ENCODE results near the gene CDC25C. TPM values are rescaled to one million over a fixed set of nuclear protein-coding genes. Genes with fewer than 3 reads are reported as not detected.

The CDC25C gene
- total RNA-seq, 2 experiments from 2014 or later, result 19.2 to 21.1 TPM

- Histone ChIP-seq H4K20me1 (ENCODE audit: insufficient read depth, low read length) (peaks cover 28% of the 10 kb centered on the region), H3K79me2 (ENCODE audit: insufficient read depth, low read depth, low read length) (peaks cover 31% of the 10 kb centered on the region), H3K4me2 (ENCODE audit: low read length) (no peak overlapping the region), H3K36me3 (ENCODE audit: insufficient read depth, low read length) (peaks cover 67% of the 10 kb centered on the region), H3K27ac (ENCODE audit: low read depth, low read length, poor library complexity, severe bottlenecking) (no peak overlapping the region), H3K4me3 (ENCODE audit: low read depth, low read length, poor library complexity, severe bottlenecking) (no peak overlapping the region), H3K4me1 (ENCODE audit: insufficient read depth, low read length, poor library complexity, severe bottlenecking) (peaks cover 19% of the 10 kb centered on the region), H2AFZ (ENCODE audit: low read length) (no peak overlapping the region), H3K9me2 (ENCODE audit: insufficient read depth, low read length) (no peaks in the 10 kb centered on the region), H3K9me3 (ENCODE audit: low read length) (no peaks in the 10 kb centered on the region)
- ChIA-PET CTCF (ENCODE audit: unreplicated experiment) (interaction anchor here (1.6 to 3.9 kb wide), 3 partner anchors 10 to 19 kb away, joined by 5 to 34 read pairs (median 8); partner anchors contain the start of gene FAM53C), POLR2A (interaction anchor here (0.9 to 8.4 kb wide), 2 partner anchors 12 to 48 kb away, joined by 4 to 102 read pairs; partner anchors contain the start of gene FAM53C)
- intact Hi-C loops (cut with micrococcal nuclease; ENCODE audit: unreplicated experiment), result loop anchor here (5.0 kb wide), 1 partner anchor 191 kb away; the partner anchor contains the start of gene ETF1
- TF ChIP-seq EZH2phosphoT487 (IDR thresholded peaks at IDR 0.05; ENCODE audit: borderline replicate concordance, low read depth, low read length), result no peak
- TF ChIP-seq, protein P1, sequence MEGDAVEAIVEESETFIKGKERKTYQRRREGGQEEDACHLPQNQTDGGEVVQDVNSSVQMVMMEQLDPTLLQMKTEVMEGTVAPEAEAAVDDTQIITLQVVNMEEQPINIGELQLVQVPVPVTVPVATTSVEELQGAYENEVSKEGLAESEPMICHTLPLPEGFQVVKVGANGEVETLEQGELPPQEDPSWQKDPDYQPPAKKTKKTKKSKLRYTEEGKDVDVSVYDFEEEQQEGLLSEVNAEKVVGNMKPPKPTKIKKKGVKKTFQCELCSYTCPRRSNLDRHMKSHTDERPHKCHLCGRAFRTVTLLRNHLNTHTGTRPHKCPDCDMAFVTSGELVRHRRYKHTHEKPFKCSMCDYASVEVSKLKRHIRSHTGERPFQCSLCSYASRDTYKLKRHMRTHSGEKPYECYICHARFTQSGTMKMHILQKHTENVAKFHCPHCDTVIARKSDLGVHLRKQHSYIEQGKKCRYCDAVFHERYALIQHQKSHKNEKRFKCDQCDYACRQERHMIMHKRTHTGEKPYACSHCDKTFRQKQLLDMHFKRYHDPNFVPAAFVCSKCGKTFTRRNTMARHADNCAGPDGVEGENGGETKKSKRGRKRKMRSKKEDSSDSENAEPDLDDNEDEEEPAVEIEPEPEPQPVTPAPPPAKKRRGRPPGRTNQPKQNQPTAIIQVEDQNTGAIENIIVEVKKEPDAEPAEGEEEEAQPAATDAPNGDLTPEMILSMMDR (conservative IDR thresholded peaks at IDR 0.05; ENCODE audit: low read length), result no peak
- no TSS peak for BruUV-seq (replicated peaks)
- DNase-seq (ENCODE audit: low spot score), result no peak
These were observed 19.5 kb upstream of the CDC25C start for GRCh38 chr5:138351056-138351455.

GRCh38 chr5:138350563-138350890 lies 18.9 kb upstream of the CDC25C start:
- no peak for TF ChIP-seq EZH2phosphoT487 (IDR thresholded peaks at IDR 0.05; ENCODE audit: borderline replicate concordance, low read depth, low read length)
- TF ChIP-seq, protein P1 (conservative IDR thresholded peaks at IDR 0.05; ENCODE audit: low read length), result no peak
- no TSS peak for BruUV-seq (replicated peaks)
- Histone ChIP-seq H3K4me2 (ENCODE audit: low read length) (no peak overlapping the region), H3K36me3 (ENCODE audit: insufficient read depth, low read length) (peaks cover 68% of the 10 kb centered on the region), H3K9me3 (ENCODE audit: low read length) (no peaks in the 10 kb centered on the region), H3K9me2 (ENCODE audit: insufficient read depth, low read length) (no peaks in the 10 kb centered on the region), H3K27ac (ENCODE audit: low read depth, low read length, poor library complexity, severe bottlenecking) (no peak overlapping the region), H3K79me2 (ENCODE audit: insufficient read depth, low read depth, low read length) (peaks cover 25% of the 10 kb centered on the region), H4K20me1 (ENCODE audit: insufficient read depth, low read length) (peaks cover 23% of the 10 kb centered on the region), H3K4me1 (ENCODE audit: insufficient read depth, low read length, poor library complexity, severe bottlenecking) (peaks cover 16% of the 10 kb centered on the region), H2AFZ (ENCODE audit: low read length) (no peak overlapping the region), H3K4me3 (ENCODE audit: low read depth, low read length, poor library complexity, severe bottlenecking) (no peak overlapping the region)
- no peak for DNase-seq (ENCODE audit: low spot score)
- intact Hi-C loops (cut with micrococcal nuclease; ENCODE audit: unreplicated experiment), result loop anchor here (5.0 kb wide), 1 partner anchor 192 kb away; the partner anchor contains the start of gene ETF1
- CTCF ChIA-PET (ENCODE audit: unreplicated experiment), result no interaction called here
- POLR2A ChIA-PET, result interaction anchor here (0.9 to 8.4 kb wide), 2 partner anchors 11 to 49 kb away, joined by 4 to 102 read pairs; partner anchors contain the start of gene FAM53C

DNA sequence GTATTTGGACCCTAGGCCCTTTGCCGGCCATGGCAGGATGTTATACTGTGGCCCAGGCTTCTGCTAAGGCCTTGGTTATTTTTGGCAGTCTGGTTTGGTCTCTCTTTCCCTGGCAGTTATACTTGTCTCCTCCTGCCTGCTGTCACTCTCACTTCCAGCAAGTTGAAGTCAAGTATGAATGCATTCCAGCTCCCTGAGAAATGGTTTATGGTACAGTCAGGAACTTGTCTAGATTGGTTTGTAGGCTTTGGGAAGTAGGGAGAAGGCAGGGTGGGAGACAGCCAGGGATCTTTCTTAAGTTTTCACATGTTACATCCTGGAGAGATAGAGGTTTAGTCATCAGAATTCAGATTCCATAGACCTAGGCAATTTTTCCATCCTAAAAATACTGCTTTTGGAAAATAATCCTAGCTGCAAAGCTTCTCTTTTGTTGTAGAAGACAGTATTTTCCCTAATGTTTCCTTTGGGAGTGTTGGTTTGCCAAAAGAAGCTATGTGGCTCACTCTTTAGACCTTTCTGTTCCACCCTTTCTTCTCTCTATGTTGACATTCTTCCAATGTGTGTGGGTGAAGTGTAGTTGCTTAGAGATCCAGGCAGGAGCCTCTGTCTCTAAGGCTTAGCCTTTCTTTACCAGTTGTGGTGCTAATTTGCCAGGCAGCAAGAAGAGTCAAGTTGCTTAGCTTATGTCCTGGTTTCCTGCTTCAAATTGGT lies 18.4 kb upstream of the CDC25C start:
- H3K9me2 ChIP-seq (ENCODE audit: insufficient read depth, low read length), result no peaks in the 10 kb centered on the region
- ChIA-PET CTCF (ENCODE audit: unreplicated experiment) (no interaction called here), POLR2A (interaction anchor here (8.4 kb wide), 1 partner anchor 11 kb away, joined by 102 read pairs; the partner anchor contains the start of gene FAM53C)
- H2AFZ ChIP-seq (ENCODE audit: low read length), result no peak overlapping the region
- H3K79me2 ChIP-seq (ENCODE audit: insufficient read depth, low read depth, low read length), result peaks cover 20% of the 10 kb centered on the region
- peaks cover 18% of the 10 kb centered on the region for H4K20me1 ChIP-seq (ENCODE audit: insufficient read depth, low read length)
- no peak for TF ChIP-seq EZH2phosphoT487 (IDR thresholded peaks at IDR 0.05; ENCODE audit: borderline replicate concordance, low read depth, low read length)
- TF ChIP-seq, protein P1 (conservative IDR thresholded peaks at IDR 0.05; ENCODE audit: low read length), result no peak
- intact Hi-C loops (cut with micrococcal nuclease; ENCODE audit: unreplicated experiment), result loop anchor here (5.0 kb wide), 1 partner anchor 192 kb away; the partner anchor contains the start of gene ETF1
- DNase-seq (ENCODE audit: low spot score), result no peak
- H3K27ac ChIP-seq (ENCODE audit: low read depth, low read length, poor library complexity, severe bottlenecking), result no peak overlapping the region
- no peak overlapping the region for H3K4me2 ChIP-seq (ENCODE audit: low read length)
- H3K4me1 ChIP-seq (ENCODE audit: insufficient read depth, low read length, poor library complexity, severe bottlenecking), result peaks cover 11% of the 10 kb centered on the region
- H3K4me3 ChIP-seq (ENCODE audit: low read depth, low read length, poor library complexity, severe bottlenecking), result no peak overlapping the region
- BruUV-seq (replicated peaks), result no TSS peak
- peaks cover 70% of the 10 kb centered on the region for H3K36me3 ChIP-seq (ENCODE audit: insufficient read depth, low read length)
- no peaks in the 10 kb centered on the region for H3K9me3 ChIP-seq (ENCODE audit: low read length)
